Kidney (tissue), 14 donors: ENCODE results near the gene BIN1. TPM values are rescaled to one million over a fixed set of nuclear protein-coding genes. Genes with fewer than 3 reads are reported as not detected.

Experiments used
- DNase-seq, 5 donors: peaks; one replicate each; pipeline ENCODE4 v3.0.0-alpha.2; 2013 to 2020
- FAIRE-seq: peaks from 2 replicates; lab custom pipeline; 2012; peaks lifted over from hg19 to GRCh38; lab: Jason Lieb, UNC
- H3K27ac ChIP-seq, 2 donors: one replicate each; pipeline ENCODE4 v1.7.0; 2013; ENCODE audit warnings: low read depth in 2 of 2, low read length in 2 of 2, inconsistent platforms in 1 of 2
- H3K27me3 ChIP-seq: one replicate; pipeline ENCODE4 v1.7.1; 2013; ENCODE audit warnings: low read length, inconsistent platforms; ENCODE audit not compliant: control insufficient read depth, insufficient read depth
- H3K36me3 ChIP-seq, 3 donors: one replicate each; pipeline versions ENCODE4 v1.7.0 to v1.7.1; 2013; ENCODE audit warnings: low read length in 3 of 3, control low read depth in 1 of 3, inconsistent platforms in 1 of 3; ENCODE audit not compliant: insufficient read depth in 3 of 3, control insufficient read depth in 2 of 3
- H3K4me1 ChIP-seq, 3 donors: one replicate each; pipeline versions ENCODE4 v1.7.0 to v1.7.1; 2013; ENCODE audit warnings: low read length in 3 of 3, inconsistent platforms in 1 of 3, low read depth in 1 of 3; ENCODE audit not compliant: control insufficient read depth in 2 of 3, insufficient read depth in 2 of 3
- H3K4me3 ChIP-seq, 3 donors: one replicate each; pipeline versions ENCODE4 v1.7.0 to v1.8.1; 2013; ENCODE audit warnings: low read length in 3 of 3, control low read depth in 1 of 3, inconsistent platforms in 1 of 3
- H3K9ac ChIP-seq, 3 donors: one replicate each; pipeline versions ENCODE4 v1.7.0 to v1.7.1; 2013; ENCODE audit warnings: low read length in 3 of 3, control low read depth in 1 of 3, inconsistent platforms in 1 of 3
- H3K9me3 ChIP-seq, 3 donors: one replicate each; pipeline versions ENCODE4 v1.7.0 to v1.7.1; 2013; ENCODE audit warnings: low read length in 3 of 3, control low read depth in 1 of 3, inconsistent platforms in 1 of 3; ENCODE audit not compliant: control insufficient read depth in 2 of 3, insufficient read depth in 1 of 3
- intact Hi-C: fragments of 100-400 bp; cut with DNase I; formaldehyde crosslinking; loops from one replicate; pipeline ENCODE4 v1.11.1; 2022
- polyA plus RNA-seq: library from polyadenylated mRNA; stranded (reverse); fragments of 350-450 nt; fragmentation: Illumina TruSeq; extraction: RNeasy Lipid Tissue Mini Kit (QIAGEN cat#74804); gene quantifications from one replicate; pipeline ENCODE4 v1.2.3, GENCODE V29; 2014; ENCODE audit warnings: low read depth, low replicate concordance; ENCODE audit not compliant: insufficient read depth
- total RNA-seq: library from RNA; stranded (reverse); fragmentation: NEBNext Ultra II Directional; extraction: Animal tissue kit (Norgen Biotek cat#: 25700); gene quantifications from one replicate; pipeline ENCODE4 v1.2.1, GENCODE V29; 2021
- TF ChIP-seq, protein P1 (sequence below): IDR thresholded peaks from 3 replicates; pipeline ENCODE4 v1.5.1; 2012; ENCODE audit warnings: mild to moderate bottlenecking, moderate library complexity, borderline replicate concordance; ENCODE audit not compliant: insufficient read depth; ENCODE audit errors: extremely low read depth
- donor health status: control.
- donor health status: control.
- donor health status: control.
- donor health status: control.
- donor health status: control.
- donor health status: DM: yes; HTN: yes; CAD: no.
- donor health status: Normal renal cell carcinoma (clear cell type).

Gene BIN1
- total and polyA plus RNA-seq, 2 donors from 2014 or later = 121 to 167 TPM

DNA sequence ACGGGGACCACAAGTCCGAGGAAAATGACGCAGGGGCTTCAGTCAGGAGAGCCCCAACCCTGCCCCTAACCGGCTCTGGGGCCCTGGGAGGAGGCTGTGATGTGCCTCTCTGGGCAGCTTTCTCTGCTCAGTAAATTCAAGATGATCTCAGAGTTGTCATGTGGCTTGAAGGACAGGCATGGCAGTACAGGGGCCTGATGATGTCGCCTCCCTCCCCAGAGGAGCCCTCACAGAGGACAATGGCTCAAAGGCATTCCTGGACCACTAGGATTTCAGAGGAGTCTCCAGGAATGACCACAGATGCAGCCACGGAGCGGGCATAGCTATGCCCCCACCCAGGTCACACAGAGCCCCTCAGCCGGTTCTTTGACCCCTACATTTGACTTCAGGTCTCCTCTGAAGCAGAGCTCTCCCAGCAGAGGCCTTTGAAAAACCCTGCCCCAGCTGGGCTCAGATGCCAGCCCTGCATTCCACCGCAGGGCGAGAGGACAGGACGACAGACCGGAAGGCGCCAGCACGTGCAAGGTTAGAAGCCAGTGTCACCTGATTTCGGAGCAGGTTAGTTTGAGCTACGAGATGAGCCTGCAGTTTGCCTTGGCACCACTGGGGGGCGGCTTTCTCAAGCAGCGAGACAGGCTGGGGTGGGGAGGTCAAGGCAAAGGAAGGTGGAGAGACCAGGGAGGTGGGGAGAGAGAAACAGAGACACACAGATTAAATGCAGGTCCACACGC is 39.2 kb downstream of the BIN1 start:
- no peak overlapping the region for H3K9ac ChIP-seq
- H3K27ac ChIP-seq = peak overlapping the region; percentile 19 to 67
- no peak overlapping the region for H3K4me3 ChIP-seq
- TF ChIP-seq, protein P1, sequence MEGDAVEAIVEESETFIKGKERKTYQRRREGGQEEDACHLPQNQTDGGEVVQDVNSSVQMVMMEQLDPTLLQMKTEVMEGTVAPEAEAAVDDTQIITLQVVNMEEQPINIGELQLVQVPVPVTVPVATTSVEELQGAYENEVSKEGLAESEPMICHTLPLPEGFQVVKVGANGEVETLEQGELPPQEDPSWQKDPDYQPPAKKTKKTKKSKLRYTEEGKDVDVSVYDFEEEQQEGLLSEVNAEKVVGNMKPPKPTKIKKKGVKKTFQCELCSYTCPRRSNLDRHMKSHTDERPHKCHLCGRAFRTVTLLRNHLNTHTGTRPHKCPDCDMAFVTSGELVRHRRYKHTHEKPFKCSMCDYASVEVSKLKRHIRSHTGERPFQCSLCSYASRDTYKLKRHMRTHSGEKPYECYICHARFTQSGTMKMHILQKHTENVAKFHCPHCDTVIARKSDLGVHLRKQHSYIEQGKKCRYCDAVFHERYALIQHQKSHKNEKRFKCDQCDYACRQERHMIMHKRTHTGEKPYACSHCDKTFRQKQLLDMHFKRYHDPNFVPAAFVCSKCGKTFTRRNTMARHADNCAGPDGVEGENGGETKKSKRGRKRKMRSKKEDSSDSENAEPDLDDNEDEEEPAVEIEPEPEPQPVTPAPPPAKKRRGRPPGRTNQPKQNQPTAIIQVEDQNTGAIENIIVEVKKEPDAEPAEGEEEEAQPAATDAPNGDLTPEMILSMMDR = peak; percentile 72
- DNase-seq = peak; percentile 82 to 90 (median 86)
- no peaks in the 10 kb centered on the region for H3K27me3 ChIP-seq
- no peak for FAIRE-seq
- intact Hi-C loops = no loop called here
- peaks cover 0 to 7% (median 4%) of the 10 kb centered on the region in 3 donors for H3K4me1 ChIP-seq
- H3K36me3 ChIP-seq = peaks cover 0 to 11% (median 0%) of the 10 kb centered on the region in 3 donors
- H3K9me3 ChIP-seq = no peaks in the 10 kb centered on the region

DNA sequence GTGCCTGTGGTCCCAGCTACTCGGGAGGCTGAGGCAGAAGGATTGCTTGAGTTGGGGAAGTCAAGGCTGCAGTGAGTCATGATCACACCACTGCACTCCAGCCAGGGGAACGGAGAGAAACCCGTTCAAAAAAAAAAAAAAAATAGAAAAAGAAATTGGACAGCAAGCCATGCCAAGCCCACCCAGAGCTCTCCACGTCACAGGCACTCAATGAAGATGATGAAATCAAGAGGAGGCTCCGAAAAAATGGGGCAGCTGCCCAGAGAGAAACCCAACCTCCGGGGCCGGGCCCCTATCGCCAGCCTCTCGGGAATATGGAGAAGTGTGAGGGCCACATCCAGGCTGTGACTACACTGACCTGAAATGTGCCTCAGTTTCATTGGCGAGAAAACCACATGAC is 40.0 kb downstream of the BIN1 start:
- H3K27me3 ChIP-seq = no peaks in the 10 kb centered on the region
- H3K9ac ChIP-seq = no peak overlapping the region
- H3K9me3 ChIP-seq = no peaks in the 10 kb centered on the region
- H3K36me3 ChIP-seq = peaks cover 0 to 15% (median 0%) of the 10 kb centered on the region in 3 donors
- TF ChIP-seq, protein P1 = no peak
- no peak overlapping the region for H3K4me3 ChIP-seq
- no peak for FAIRE-seq
- no peak for DNase-seq
- H3K4me1 ChIP-seq = peaks cover 0 to 7% (median 4%) of the 10 kb centered on the region in 3 donors
- intact Hi-C loops = no loop called here
- no peak overlapping the region for H3K27ac ChIP-seq

DNA sequence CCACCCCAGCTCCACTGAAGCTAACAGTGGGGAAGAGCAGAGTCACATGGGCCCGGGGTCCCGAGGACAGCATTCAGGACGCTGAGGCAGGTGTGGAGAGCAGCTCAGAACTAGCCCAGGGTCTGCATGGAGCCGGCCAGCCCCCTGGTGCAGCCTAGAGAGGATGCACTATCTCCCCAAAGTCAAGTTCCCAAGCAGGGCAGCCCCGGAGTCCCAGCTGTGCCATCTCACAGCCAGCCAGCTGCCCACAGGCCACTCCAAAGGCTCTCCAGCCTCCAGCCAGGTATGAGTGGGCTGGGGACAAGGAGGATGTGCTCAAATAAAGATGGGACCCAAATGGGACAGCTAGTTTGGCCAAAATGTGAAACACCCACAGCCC is 41.0 kb downstream of the BIN1 start:
- Histone ChIP-seq H3K9me3 (no peaks in the 10 kb centered on the region), H3K36me3 (peaks cover 0 to 15% (median 0%) of the 10 kb centered on the region in 3 donors), H3K27ac (no peak overlapping the region), H3K4me1 (peaks cover 0 to 9% (median 4%) of the 10 kb centered on the region in 3 donors), H3K4me3 (no peak overlapping the region), H3K9ac (no peak overlapping the region), H3K27me3 (no peaks in the 10 kb centered on the region)
- FAIRE-seq = no peak
- intact Hi-C loops = no loop called here
- DNase-seq = no peak
- TF ChIP-seq, protein P1 = no peak
